OCI-LY1 (cell line): Measurements from ENCODE around the gene OVOL1.

Source experiments
- EZH2 ChIP-seq: fragments of 200-600 bp; sonication (generic), shearing (Covaris generic); IDR thresholded peaks from 2 replicates; pipeline ENCODE4 v1.8.0; 2017; ENCODE audit warnings: borderline replicate concordance, mixed run types, mild to moderate bottlenecking, antibody characterized with exemption, low read length, moderate library complexity, mixed read lengths
- TF ChIP-seq, protein P1 (sequence below): fragments of 200-600 bp; sonication (generic), shearing (Covaris generic); IDR thresholded peaks from 2 replicates; pipeline ENCODE4 v1.5.1; 2017; ENCODE audit warnings: mild to moderate bottlenecking, antibody characterized with exemption, low read length, moderate library complexity, mixed read lengths

DNA sequence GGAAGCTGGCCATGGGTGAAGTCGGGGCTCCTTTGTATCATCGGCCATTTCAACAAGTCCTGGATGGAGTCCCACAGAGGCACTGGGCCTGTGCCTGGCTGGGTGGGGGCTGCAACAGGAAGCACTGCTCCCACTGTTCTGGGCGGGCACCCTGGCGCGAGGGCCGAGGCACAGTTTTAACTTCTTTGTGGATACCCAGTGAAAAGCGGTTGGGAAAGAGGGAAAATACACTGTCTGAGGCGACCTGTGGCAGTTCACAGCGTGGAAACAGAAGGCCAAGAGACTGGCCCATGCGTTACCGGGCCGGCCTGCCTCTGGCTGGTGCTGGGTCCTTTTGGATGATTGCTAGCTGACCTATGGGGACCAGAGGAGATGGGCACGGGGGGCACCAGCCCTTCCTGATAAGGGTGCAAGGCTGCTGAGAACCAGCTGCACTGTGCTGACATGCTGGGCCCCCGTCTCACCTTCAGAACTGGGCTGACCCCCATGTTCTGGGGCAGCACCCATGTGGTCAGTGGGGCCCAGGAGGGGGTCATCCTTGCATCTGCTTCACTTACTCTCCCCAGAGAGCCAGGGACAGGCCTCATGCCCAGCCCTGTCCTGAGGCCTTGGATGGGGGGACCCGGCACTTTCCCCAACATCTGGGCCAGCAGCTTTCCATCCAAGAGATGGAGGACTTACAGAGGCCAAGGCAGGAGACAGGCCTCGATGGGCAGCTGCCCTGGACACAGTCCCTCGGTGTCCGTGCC is 4.2 kb downstream of the OVOL1 start:
- TF ChIP-seq, protein P1, sequence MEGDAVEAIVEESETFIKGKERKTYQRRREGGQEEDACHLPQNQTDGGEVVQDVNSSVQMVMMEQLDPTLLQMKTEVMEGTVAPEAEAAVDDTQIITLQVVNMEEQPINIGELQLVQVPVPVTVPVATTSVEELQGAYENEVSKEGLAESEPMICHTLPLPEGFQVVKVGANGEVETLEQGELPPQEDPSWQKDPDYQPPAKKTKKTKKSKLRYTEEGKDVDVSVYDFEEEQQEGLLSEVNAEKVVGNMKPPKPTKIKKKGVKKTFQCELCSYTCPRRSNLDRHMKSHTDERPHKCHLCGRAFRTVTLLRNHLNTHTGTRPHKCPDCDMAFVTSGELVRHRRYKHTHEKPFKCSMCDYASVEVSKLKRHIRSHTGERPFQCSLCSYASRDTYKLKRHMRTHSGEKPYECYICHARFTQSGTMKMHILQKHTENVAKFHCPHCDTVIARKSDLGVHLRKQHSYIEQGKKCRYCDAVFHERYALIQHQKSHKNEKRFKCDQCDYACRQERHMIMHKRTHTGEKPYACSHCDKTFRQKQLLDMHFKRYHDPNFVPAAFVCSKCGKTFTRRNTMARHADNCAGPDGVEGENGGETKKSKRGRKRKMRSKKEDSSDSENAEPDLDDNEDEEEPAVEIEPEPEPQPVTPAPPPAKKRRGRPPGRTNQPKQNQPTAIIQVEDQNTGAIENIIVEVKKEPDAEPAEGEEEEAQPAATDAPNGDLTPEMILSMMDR, result no peak
- no peak for TF ChIP-seq EZH2
